ENCODE measurements around the gene MYH11. TPM values are rescaled to one million over a fixed set of nuclear protein-coding genes. Genes with fewer than 3 reads are reported as not detected.

The MYH11 gene
- total and polyA plus RNA-seq, 10 donors = 9.6 to 135 (median 110) TPM

DNA sequence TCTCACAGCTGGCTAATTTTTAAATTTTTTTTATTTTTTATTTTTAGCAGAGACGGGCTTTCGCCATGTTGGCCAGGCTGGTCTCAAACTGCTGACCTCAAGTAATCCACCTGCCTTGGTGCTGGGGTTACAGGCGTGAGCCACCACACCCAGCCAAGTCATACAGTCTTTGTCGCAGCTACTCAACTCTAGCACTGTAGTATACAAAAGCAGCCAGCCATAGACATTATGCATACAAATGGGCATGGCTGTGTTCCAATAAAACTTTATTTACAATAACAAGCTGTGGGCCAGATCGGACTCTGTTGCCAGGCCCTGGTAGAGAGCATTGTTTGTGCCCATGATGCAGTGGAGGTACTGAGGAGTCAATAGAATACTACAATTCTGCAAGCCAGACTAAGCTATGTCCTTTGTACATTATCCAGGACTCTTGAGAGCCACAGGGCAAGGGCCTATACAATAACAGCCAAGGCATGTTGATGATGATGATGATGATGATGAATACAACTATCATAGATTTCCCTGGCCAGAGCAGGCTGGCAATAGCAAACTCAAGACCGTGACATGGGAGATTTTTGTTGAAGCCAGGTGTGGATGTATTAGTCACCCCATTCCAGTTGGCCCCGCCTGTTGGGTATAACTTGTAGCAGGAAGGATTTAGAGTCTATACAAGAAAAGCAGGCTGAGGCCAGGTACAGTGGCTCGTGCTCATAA is 101.8 kb downstream of the MYH11 start:
- Histone ChIP-seq H3K27me3 (replicated peaks in 1 of 7) (peaks cover 0 to 23% (median 0%) of the 10 kb centered on the region in 7 donors), H3K4me3 (no peak overlapping the region), H3K27ac (no peak overlapping the region), H3K4me1 (no peaks in the 10 kb centered on the region), H3K9me3 (peaks cover 0 to 4% (median 0%) of the 10 kb centered on the region in 8 donors), H3K36me3 (peaks cover 0 to 76% (median 0%) of the 10 kb centered on the region in 6 donors)
- WGBS, 5 donors = 91 to 94% (median 93%) methylated on average over 8 of the region's 8 CpGs
- TF ChIP-seq, protein P1, sequence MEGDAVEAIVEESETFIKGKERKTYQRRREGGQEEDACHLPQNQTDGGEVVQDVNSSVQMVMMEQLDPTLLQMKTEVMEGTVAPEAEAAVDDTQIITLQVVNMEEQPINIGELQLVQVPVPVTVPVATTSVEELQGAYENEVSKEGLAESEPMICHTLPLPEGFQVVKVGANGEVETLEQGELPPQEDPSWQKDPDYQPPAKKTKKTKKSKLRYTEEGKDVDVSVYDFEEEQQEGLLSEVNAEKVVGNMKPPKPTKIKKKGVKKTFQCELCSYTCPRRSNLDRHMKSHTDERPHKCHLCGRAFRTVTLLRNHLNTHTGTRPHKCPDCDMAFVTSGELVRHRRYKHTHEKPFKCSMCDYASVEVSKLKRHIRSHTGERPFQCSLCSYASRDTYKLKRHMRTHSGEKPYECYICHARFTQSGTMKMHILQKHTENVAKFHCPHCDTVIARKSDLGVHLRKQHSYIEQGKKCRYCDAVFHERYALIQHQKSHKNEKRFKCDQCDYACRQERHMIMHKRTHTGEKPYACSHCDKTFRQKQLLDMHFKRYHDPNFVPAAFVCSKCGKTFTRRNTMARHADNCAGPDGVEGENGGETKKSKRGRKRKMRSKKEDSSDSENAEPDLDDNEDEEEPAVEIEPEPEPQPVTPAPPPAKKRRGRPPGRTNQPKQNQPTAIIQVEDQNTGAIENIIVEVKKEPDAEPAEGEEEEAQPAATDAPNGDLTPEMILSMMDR (IDR thresholded peaks at IDR 0.05 in 8 of 11, conservative IDR thresholded peaks at IDR 0.05 in 3 of 11) = no peak
- TF ChIP-seq POLR2A (IDR thresholded peaks at IDR 0.05) = no peak
- TF ChIP-seq POLR2AphosphoS5 (IDR thresholded peaks at IDR 0.05) = no peak
- intact Hi-C loops (cut with DNase I; ENCODE audit: low total_unique reads) = no loop called here
- no peak for DNase-seq

GRCh38 chr16:15752717-15753488 is 103.9 kb downstream of the MYH11 start:
- Histone ChIP-seq H3K4me1 (no peaks in the 10 kb centered on the region), H3K36me3 (peaks cover 0 to 85% (median 6%) of the 10 kb centered on the region in 6 donors), H3K9me3 (peaks cover 0 to 4% (median 0%) of the 10 kb centered on the region in 8 donors), H3K27ac (no peak overlapping the region), H3K27me3 (replicated peaks in 1 of 7) (peaks cover 0 to 11% (median 0%) of the 10 kb centered on the region in 7 donors), H3K4me3 (no peak overlapping the region)
- no peak for DNase-seq
- 77 to 90% (median 86%) methylated on average over 10 to 12 of the region's 12 CpGs for WGBS, 5 donors
- peak in 1 of 3 donors; percentile 24 for TF ChIP-seq POLR2AphosphoS5 (IDR thresholded peaks at IDR 0.05)
- TF ChIP-seq, protein P1 (IDR thresholded peaks at IDR 0.05 in 8 of 11, conservative IDR thresholded peaks at IDR 0.05 in 3 of 11) = no peak
- TF ChIP-seq POLR2A (IDR thresholded peaks at IDR 0.05) = no peak
- intact Hi-C loops (cut with DNase I; ENCODE audit: low total_unique reads) = no loop called here

DNA sequence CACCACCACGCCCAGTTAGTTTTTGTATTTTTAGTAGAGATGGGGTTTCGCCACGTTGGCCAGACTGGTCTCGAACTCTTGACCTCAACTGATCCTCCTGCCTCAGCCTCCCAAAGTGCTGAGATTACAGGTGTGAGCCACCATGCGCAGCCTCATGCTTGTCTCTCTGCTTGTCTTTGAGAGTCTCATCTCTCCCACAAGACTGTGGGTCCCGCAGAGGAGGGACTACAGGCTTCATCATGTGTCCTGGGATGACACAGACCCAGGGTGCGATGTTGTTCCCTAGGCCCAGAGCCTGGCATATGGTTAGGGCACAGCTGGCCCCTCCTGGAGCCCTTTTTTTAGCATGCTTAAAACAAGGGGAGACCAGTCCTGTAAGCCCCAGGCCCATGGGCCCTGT is 104.9 kb downstream of the MYH11 start:
- Histone ChIP-seq H3K4me3 (no peak overlapping the region), H3K36me3 (peaks cover 0 to 87% (median 11%) of the 10 kb centered on the region in 6 donors), H3K4me1 (no peaks in the 10 kb centered on the region), H3K27ac (no peak overlapping the region), H3K27me3 (replicated peaks in 1 of 7) (peaks cover 0 to 1% (median 0%) of the 10 kb centered on the region in 7 donors), H3K9me3 (peaks cover 0 to 4% (median 0%) of the 10 kb centered on the region in 8 donors)
- intact Hi-C loops (cut with DNase I; ENCODE audit: low total_unique reads) = no loop called here
- no peak for DNase-seq
- TF ChIP-seq, protein P1 (IDR thresholded peaks at IDR 0.05 in 8 of 11, conservative IDR thresholded peaks at IDR 0.05 in 3 of 11) = no peak
- TF ChIP-seq POLR2AphosphoS5 (IDR thresholded peaks at IDR 0.05) (no peak), POLR2A (IDR thresholded peaks at IDR 0.05) (no peak)
- WGBS, 5 donors = 82 to 96% (median 95%) methylated on average over 7 of the region's 7 CpGs

DNA sequence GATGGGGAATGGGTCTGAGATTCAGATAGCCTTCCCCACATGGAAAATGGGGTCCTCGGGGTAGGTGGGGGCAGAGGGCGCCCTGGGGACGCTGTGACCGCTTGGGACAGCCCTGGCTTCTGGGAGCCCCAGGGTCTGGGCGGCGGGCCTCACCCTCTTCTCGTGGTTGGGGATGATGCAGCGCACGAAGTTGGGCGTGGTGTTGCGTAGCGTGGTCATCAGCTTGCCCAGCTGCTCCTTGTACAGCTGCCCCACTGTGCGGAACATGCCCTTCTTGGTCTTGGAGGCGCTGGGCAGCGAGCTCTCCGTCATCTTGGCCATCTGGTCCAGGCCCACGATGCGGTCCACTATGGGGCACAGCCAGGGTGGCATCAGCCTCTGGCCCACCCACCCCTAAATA is 106.8 kb downstream of the MYH11 start:
- Histone ChIP-seq H3K9me3 (peaks cover 0 to 2% (median 0%) of the 10 kb centered on the region in 8 donors), H3K4me3 (no peak overlapping the region), H3K4me1 (peaks cover 0 to 4% (median 0%) of the 10 kb centered on the region in 6 donors), H3K27me3 (replicated peaks in 1 of 7) (no peaks in the 10 kb centered on the region), H3K27ac (no peak overlapping the region), H3K36me3 (peaks cover 0 to 93% (median 12%) of the 10 kb centered on the region in 6 donors)
- no peak for DNase-seq
- WGBS, 5 donors = 81 to 91% (median 89%) methylated on average over 9 to 18 of the region's 18 CpGs
- TF ChIP-seq POLR2AphosphoS5 (IDR thresholded peaks at IDR 0.05) = peak in 2 of 3 donors; percentile 30 to 31
- TF ChIP-seq, protein P1 (IDR thresholded peaks at IDR 0.05 in 8 of 11, conservative IDR thresholded peaks at IDR 0.05 in 3 of 11) = no peak
- intact Hi-C loops (cut with DNase I; ENCODE audit: low total_unique reads) = no loop called here

All from spleen (tissue), 11 donors.